AG09309 (cell line): Measurements from ENCODE around the gene KAZN.

Source experiments
- DNase-seq: peaks from one replicate; pipeline ENCODE4 v3.0.0-alpha.2; 2010; ENCODE audit warnings: low read depth
- H3K4me3 ChIP-seq: 2 replicates; pipeline ENCODE4 v1.5.1; 2011; ENCODE audit warnings: mild to moderate bottlenecking, low read depth, low read length, moderate library complexity; ENCODE audit not compliant: control insufficient read depth
- TF ChIP-seq, protein P1 (sequence below): IDR thresholded peaks from 2 replicates; pipeline ENCODE4 v1.5.1; 2011; ENCODE audit warnings: mild to moderate bottlenecking, low read depth, low read length, inconsistent platforms; ENCODE audit not compliant: insufficient read depth, control insufficient read depth; ENCODE audit errors: missing control alignments

Gene KAZN

DNA sequence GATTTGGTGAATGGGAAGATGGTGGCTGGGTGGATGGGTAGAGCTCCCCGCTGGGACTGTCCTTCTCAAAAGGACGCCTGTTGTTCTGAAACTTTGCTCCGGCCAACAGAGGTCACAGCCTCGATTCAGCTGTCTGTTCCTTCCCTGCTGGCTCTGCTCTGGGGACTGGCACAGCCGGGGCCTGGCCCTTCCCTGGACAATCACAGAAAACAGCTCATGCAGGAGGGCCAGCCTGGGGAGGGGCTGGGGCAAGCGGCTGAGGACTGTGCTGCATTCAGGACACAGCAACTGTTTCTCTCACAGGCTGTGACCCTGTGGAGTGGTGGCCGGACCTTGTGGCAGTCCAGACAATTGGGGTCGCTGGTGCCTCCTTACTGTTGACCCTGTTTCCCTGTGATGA lies 444.4 kb downstream of the KAZN start:
- H3K4me3 ChIP-seq: no peak overlapping the region
- no peak for DNase-seq
- TF ChIP-seq, protein P1, sequence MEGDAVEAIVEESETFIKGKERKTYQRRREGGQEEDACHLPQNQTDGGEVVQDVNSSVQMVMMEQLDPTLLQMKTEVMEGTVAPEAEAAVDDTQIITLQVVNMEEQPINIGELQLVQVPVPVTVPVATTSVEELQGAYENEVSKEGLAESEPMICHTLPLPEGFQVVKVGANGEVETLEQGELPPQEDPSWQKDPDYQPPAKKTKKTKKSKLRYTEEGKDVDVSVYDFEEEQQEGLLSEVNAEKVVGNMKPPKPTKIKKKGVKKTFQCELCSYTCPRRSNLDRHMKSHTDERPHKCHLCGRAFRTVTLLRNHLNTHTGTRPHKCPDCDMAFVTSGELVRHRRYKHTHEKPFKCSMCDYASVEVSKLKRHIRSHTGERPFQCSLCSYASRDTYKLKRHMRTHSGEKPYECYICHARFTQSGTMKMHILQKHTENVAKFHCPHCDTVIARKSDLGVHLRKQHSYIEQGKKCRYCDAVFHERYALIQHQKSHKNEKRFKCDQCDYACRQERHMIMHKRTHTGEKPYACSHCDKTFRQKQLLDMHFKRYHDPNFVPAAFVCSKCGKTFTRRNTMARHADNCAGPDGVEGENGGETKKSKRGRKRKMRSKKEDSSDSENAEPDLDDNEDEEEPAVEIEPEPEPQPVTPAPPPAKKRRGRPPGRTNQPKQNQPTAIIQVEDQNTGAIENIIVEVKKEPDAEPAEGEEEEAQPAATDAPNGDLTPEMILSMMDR: no peak

DNA sequence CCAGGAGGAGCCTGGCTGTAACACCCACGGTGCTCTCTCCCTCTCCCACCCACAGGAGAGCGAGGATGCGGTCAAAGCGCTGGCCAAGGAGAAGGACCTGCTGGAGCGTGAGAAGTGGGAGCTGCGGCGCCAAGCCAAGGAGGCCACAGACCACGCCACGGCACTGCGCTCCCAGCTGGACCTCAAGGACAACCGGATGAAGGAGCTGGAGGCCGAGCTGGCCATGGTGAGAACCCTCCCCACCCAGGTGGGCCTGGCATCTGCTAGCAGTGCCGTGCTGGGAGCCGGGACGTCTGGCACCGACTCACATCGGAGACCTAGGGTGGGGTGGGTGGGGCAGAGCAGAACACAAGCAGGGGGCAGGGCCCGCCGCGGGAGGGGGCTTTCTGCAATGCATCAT lies 445.4 kb downstream of the KAZN start:
- no peak overlapping the region for H3K4me3 ChIP-seq
- DNase-seq: no peak
- TF ChIP-seq, protein P1: no peak

DNA sequence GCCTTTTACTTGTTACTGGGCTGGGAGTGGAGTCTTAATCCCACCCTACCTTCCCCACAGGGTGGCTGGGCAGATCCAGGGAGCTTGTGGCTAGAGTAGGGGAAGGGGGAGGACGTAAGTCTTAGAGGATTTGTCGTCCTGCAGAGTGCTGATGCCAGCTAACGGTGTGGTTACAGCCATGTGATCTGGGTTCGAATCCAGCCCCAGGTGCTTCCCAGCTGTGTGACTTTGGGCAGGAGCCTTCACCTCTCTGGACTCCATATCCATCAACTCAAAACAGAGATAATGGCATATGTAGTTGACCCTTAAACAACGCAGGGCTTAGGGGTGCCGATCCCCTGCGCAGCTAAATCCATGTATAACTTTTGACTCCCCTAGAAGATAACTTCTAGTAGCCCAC lies 446.6 kb downstream of the KAZN start:
- TF ChIP-seq, protein P1: no peak
- DNase-seq: no peak
- H3K4me3 ChIP-seq: no peak overlapping the region

DNA sequence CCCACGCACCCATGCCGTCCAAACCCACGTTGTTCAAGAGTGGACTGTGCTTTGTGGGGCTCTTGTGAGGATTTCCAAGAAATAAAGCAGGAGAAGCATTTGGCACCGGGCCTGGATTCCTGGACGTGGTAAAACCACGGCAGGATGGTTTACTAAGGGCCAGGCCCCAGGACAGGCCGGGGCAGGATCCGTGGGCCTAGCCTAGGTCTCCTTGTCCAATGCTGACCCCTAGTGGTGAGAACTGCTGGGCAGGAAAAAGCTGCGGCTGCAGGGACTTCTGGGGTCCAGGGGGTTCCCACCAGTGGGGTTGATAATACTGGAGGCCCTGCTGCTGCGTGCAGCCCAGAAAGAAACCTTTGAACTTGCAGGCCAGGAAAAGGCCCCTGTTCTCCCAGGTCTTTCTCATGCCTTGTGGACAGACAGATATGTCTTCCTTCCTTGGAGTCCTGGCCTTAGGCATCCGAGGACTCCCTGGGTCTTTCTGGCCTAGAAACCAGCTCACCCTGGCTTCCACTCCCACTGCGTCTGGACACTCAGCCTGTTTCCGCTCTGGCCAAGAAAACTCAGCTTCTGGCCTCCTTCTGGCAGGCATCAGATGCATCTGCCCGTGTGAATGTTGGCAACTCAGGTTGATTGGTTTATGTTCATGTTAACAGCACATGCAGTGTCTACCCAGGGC lies 448.1 kb downstream of the KAZN start:
- H3K4me3 ChIP-seq: no peak overlapping the region
- peak; percentile 55 for DNase-seq
- TF ChIP-seq, protein P1: peak; percentile 99

DNA sequence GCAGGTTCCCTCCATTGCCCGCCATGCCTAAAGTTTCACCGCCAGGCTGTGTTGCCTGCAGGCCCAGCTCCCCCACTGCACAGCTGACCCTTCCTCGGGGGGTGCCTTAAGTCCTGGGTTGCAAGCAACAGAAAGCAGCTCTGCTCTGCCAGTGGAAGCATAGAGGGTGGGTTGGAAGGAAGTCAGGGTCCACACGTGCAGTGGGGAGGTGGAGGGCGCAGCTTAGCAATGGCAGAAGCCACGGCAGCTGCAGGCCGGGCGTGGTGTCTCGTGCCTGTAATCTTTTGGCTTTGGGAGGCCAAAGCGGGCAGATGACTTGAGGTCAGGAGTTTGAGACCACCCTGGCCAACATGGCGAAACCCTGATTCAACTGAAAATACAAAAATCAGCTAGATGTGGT lies 448.8 kb downstream of the KAZN start:
- H3K4me3 ChIP-seq: no peak overlapping the region
- no peak for DNase-seq
- TF ChIP-seq, protein P1: no peak

DNA sequence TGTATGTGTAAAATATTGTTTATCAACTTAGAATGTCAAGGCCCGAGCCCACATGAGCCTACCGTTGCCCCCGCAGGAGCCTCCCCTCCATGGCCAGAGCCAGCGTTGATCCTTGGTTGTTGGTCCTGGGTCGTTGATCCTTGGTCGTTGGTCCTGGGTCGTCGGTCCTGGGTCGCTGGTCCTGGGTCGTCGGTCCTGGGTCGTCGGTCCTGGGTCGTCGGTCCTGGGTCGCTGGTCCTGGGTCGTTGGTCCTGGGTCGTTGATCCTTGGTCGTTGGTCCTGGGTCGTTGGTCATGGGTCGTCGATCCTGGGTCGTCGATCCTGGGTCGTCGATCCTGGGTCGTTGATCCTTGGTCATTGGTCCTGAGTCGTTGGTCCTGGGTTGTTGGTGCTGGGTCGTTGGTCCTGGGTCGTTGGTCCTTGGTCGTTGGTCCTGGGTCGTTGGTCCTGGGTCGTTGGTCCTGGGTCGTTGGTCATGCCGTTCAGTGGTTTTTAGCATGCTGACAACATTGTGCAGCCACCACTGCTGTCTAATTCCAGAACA lies 450.0 kb downstream of the KAZN start:
- DNase-seq: no peak
- TF ChIP-seq, protein P1: no peak
- H3K4me3 ChIP-seq: no peak overlapping the region
